A549 (cell line): Measurements from ENCODE around the gene PDK3. TPM values are rescaled to one million over a fixed set of nuclear protein-coding genes. Genes with fewer than 3 reads are reported as not detected.

Source experiments
- ATAC-seq, 2 experiments: fragments of 200-7000 bp in 1 of 2; fragments of >200 bp in 1 of 2; cut with Nextera tagmentation in 1 of 2; cut with Tn5 transposase in 1 of 2; 3 replicates each; pipeline versions ENCODE4 v1.8.0 to v1.9.1; 2018 to 2020; ENCODE audit warnings: mild to moderate bottlenecking in 1 of 2, moderate library complexity in 1 of 2
- CTCF ChIA-PET: fragments of 300-600 bp; sonication (Branson Sonifier 250); formaldehyde crosslinking; extraction: SDS; loops from one replicate; lab custom pipeline; 2021; ENCODE audit warnings: antibody characterized with exemption, inconsistent platforms; lab: Yijun Ruan, JAX
- POLR2A ChIA-PET: fragments of 350-600 bp; formaldehyde crosslinking; extraction: SDS; loops from one replicate; lab custom pipeline; 2021; ENCODE audit warnings: antibody characterized with exemption, inconsistent platforms; lab: Yijun Ruan, JAX
- DNase-seq, 2 experiments: peaks; one replicate each; pipeline versions ENCODE4 v3.0.0 to v3.0.0-alpha.2; 2011 to 2016; ENCODE audit warnings: low read depth in 1 of 2, low spot score in 1 of 2
- FAIRE-seq: peaks from 2 replicates; lab custom pipeline; 2011; peaks lifted over from hg19 to GRCh38; lab: Jason Lieb, UNC
- H3K27ac ChIP-seq, 2 experiments: fragments of >200 bp; sonication (Bioruptor Twin); formaldehyde crosslinking; 3 replicates each; pipeline ENCODE4 v1.5.1; 2016 to 2017
- H3K4me1 ChIP-seq: fragments of >200 bp; sonication (Bioruptor Twin); formaldehyde crosslinking; 3 replicates; pipeline ENCODE4 v1.6.1; 2016
- H3K4me2 ChIP-seq: fragments of >200 bp; sonication (Bioruptor Twin); formaldehyde crosslinking; 3 replicates; pipeline ENCODE4 v1.6.1; 2016
- H3K4me3 ChIP-seq: fragments of >200 bp; sonication (Bioruptor Twin); formaldehyde crosslinking; 3 replicates; pipeline ENCODE4 v1.5.1; 2016
- H3K9me3 ChIP-seq: fragments of >200 bp; sonication (Bioruptor Twin); formaldehyde crosslinking; 3 replicates; pipeline ENCODE4 v1.6.1; 2016
- BCL3 ChIP-seq: fragments of >200 bp; sonication (Bioruptor Twin); formaldehyde crosslinking; IDR thresholded peaks from 3 replicates; pipeline ENCODE4 v1.6.1; 2016
- CEBPB ChIP-seq, 2 experiments: fragments of >200 bp in 1 of 2; sonication (Bioruptor Twin) in 1 of 2; formaldehyde crosslinking in 1 of 2; IDR thresholded peaks; 2 replicates each; pipeline ENCODE4 v1.6.1; 2012 to 2016
- GATA3 ChIP-seq: IDR thresholded peaks from 2 replicates; pipeline ENCODE4 v1.6.1; 2012; ENCODE audit warnings: borderline replicate concordance
- HOXA7 ChIP-seq: fragments of 250-450 bp; sonication (Bioruptor Pico); IDR thresholded peaks from 2 replicates; pipeline ENCODE4 v1.5.0; 2020; ENCODE audit warnings: mild to moderate bottlenecking, moderate library complexity
- JUN ChIP-seq, 2 experiments: fragments of >200 bp; sonication (Bioruptor Twin); formaldehyde crosslinking; IDR thresholded peaks; 2 replicates in 1 of 2; 3 replicates in 1 of 2; pipeline ENCODE4 v1.6.1; 2016 to 2017
- JUNB ChIP-seq: fragments of >200 bp; sonication (Bioruptor Twin); formaldehyde crosslinking; IDR thresholded peaks from 2 replicates; pipeline ENCODE4 v1.6.1; 2016
- MYC ChIP-seq: IDR thresholded peaks from 2 replicates; pipeline ENCODE4 v1.6.1; 2012; ENCODE audit warnings: mild to moderate bottlenecking, inconsistent platforms, low read length, improper control_type of control experiment, borderline replicate concordance
- NR3C1 ChIP-seq: fragments of >200 bp; sonication (Bioruptor Twin); formaldehyde crosslinking; IDR thresholded peaks from 3 replicates; pipeline ENCODE4 v1.6.1; 2017
- TFCP2L1 ChIP-seq: fragments of 250-450 bp; sonication (Bioruptor Pico); IDR thresholded peaks from 2 replicates; pipeline ENCODE4 v1.5.0; 2021; ENCODE audit warnings: mild to moderate bottlenecking
- TP53 ChIP-seq: fragments of 250-450 bp; sonication (Bioruptor Pico); IDR thresholded peaks from 2 replicates; pipeline ENCODE4 v1.5.0; 2021; ENCODE audit warnings: mild to moderate bottlenecking, moderate library complexity
- ZFP36 ChIP-seq: fragments of 450-650 bp; IDR thresholded peaks from 2 replicates; pipeline ENCODE4 v1.6.1; 2014; ENCODE audit warnings: borderline replicate concordance; ENCODE audit not compliant: partially characterized antibody
- WGBS: methylation state at CpG from one replicate; pipeline ENCODE4 v1.1.6; 2017; ENCODE audit errors: missing lambda C conversion rate; 5-methylcytosine and 5-hydroxymethylcytosine counted together
- polyA plus RNA-seq, 4 experiments: library from polyadenylated mRNA; depleted of rRNA in 3 of 4; stranded (reverse); fragments of >200 nt; fragmentation: RNase III in 1 of 4; extraction: RNeasy Plus Mini Kit Qiagen cat#74134 plus additional on column Dnase treatment in 1 of 4; gene quantifications; 2 replicates in 3 of 4; 3 replicates in 1 of 4; pipeline ENCODE4 v1.2.3, GENCODE V29; 2011 to 2017
- TF ChIP-seq, protein P1 (sequence below): fragments of >200 bp; sonication (Bioruptor Twin); formaldehyde crosslinking; IDR thresholded peaks from 2 replicates; pipeline ENCODE4 v1.6.1; 2016
- TF ChIP-seq, protein P2 (sequence below): fragments of >200 bp; sonication (Bioruptor Twin); formaldehyde crosslinking; IDR thresholded peaks from 3 replicates; pipeline ENCODE4 v1.5.1; 2016
- TF ChIP-seq, protein P3 (sequence below): fragments of 250-450 bp; sonication (Bioruptor Pico); IDR thresholded peaks from 2 replicates; pipeline ENCODE4 v1.5.0; 2020; ENCODE audit warnings: low read depth, mild to moderate bottlenecking, moderate library complexity
- TF ChIP-seq, protein P4 (sequence below): IDR thresholded peaks from 2 replicates; pipeline ENCODE4 v1.6.1; 2012

The PDK3 gene
- polyA plus RNA-seq, 2 of the 4 experiments (the other 2 are of a cell fraction), result 5.3 to 14.1 TPM

GRCh38 chrX:24525455-24525854, 60.4 kb downstream of the PDK3 start:
- Histone ChIP-seq H3K4me1 (peaks cover 9% of the 10 kb centered on the region; the same call in 2 of the 3 replicates), H3K4me2 (no peak overlapping the region)
- WGBS, result 88% methylated on average over 2 of the region's 2 CpGs
- POLR2A ChIA-PET, result no interaction called here
- ATAC-seq, result no peak
- DNase-seq, result no peak
- no peak for TF ChIP-seq GATA3
- no peak for TF ChIP-seq MYC
- TF ChIP-seq, protein P1, sequence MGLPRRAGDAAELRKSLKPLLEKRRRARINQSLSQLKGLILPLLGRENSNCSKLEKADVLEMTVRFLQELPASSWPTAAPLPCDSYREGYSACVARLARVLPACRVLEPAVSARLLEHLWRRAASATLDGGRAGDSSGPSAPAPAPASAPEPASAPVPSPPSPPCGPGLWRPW, result no peak
- no peak for TF ChIP-seq JUN (IDR thresholded peaks at IDR 0.05)
- TF ChIP-seq, protein P2, sequence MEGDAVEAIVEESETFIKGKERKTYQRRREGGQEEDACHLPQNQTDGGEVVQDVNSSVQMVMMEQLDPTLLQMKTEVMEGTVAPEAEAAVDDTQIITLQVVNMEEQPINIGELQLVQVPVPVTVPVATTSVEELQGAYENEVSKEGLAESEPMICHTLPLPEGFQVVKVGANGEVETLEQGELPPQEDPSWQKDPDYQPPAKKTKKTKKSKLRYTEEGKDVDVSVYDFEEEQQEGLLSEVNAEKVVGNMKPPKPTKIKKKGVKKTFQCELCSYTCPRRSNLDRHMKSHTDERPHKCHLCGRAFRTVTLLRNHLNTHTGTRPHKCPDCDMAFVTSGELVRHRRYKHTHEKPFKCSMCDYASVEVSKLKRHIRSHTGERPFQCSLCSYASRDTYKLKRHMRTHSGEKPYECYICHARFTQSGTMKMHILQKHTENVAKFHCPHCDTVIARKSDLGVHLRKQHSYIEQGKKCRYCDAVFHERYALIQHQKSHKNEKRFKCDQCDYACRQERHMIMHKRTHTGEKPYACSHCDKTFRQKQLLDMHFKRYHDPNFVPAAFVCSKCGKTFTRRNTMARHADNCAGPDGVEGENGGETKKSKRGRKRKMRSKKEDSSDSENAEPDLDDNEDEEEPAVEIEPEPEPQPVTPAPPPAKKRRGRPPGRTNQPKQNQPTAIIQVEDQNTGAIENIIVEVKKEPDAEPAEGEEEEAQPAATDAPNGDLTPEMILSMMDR, result no peak
- TF ChIP-seq NR3C1, result no peak
- TF ChIP-seq CEBPB (IDR thresholded peaks at IDR 0.05), result no peak
- TF ChIP-seq, protein P3, sequence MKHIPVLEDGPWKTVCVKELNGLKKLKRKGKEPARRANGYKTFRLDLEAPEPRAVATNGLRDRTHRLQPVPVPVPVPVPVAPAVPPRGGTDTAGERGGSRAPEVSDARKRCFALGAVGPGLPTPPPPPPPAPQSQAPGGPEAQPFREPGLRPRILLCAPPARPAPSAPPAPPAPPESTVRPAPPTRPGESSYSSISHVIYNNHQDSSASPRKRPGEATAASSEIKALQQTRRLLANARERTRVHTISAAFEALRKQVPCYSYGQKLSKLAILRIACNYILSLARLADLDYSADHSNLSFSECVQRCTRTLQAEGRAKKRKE, result no peak
- TF ChIP-seq, protein P4, sequence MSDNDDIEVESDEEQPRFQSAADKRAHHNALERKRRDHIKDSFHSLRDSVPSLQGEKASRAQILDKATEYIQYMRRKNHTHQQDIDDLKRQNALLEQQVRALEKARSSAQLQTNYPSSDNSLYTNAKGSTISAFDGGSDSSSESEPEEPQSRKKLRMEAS, result no peak
- TF ChIP-seq, all 56 proteins: peak for 0
- Histone ChIP-seq H3K9me3 (no peaks in the 10 kb centered on the region), H3K27ac (no peak overlapping the region), H3K4me3 (no peak overlapping the region)
- CTCF ChIA-PET, result interaction anchor here (1.6 kb wide), 1 partner anchor 130 kb away, joined by 6 read pairs; no protein-coding TSS in a partner anchor
- no peak for FAIRE-seq

DNA sequence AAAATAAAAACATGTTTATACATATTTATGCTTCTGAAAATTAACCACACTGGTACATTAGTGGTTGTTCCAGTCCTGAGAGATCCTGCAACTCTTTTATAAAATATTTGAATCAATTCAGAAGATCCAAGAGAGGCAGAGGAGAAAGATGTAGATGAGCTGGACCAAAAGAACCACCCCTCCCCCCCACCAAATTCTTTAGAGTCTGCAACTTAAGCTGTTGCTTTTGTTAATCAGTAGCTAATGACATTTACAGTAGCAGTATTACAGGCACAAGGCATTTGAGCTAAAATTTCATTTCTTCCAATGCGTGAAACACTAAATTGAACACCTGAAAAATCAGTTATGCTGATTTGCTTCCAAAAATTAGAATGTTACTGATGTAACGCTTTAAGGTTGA, 61.5 kb downstream of the PDK3 start:
- FAIRE-seq (peak; percentile 72), DNase-seq (no peak), ATAC-seq (no peak)
- TF ChIP-seq ZFP36, result no peak
- TF ChIP-seq, protein P2, result no peak
- TF ChIP-seq HOXA7, result no peak
- 91% methylated on average over 2 of the region's 2 CpGs for WGBS
- no peak overlapping the region for H3K4me3 ChIP-seq
- ChIA-PET POLR2A (no interaction called here), CTCF (no interaction called here)
- H3K4me2 ChIP-seq, result peak overlapping the region; percentile 23; the same call in 2 of the 3 replicates
- H3K9me3 ChIP-seq, result no peaks in the 10 kb centered on the region
- H3K4me1 ChIP-seq, result peaks cover 9% of the 10 kb centered on the region; the same call in 2 of the 3 replicates
- H3K27ac ChIP-seq, result no peak overlapping the region

- ChIA-PET CTCF (no interaction called here), POLR2A (no interaction called here)
- Histone ChIP-seq H3K4me2 (no peak overlapping the region), H3K4me1 (peaks cover 9% of the 10 kb centered on the region; the same call in 2 of the 3 replicates), H3K9me3 (no peaks in the 10 kb centered on the region), H3K27ac (no peak overlapping the region), H3K4me3 (no peak overlapping the region)
- DNase-seq, result no peak
- TF ChIP-seq, protein P1, result no peak
- TF ChIP-seq BCL3 (no peak), JUNB (no peak), TP53 (no peak), TFCP2L1 (CRISPR knock-in tag) (no peak)
- no peak for ATAC-seq
- 84% methylated on average over 1 of the region's 1 CpG for WGBS
- FAIRE-seq, result no peak
Observed at GRCh38 chrX:24528605-24529004, 63.5 kb downstream of the PDK3 start.
